GM19468 (cell line): ENCODE results near the gene ADRB1.

ENCODE experiments used
- ATAC-seq: cut with Tn5 transposase; IDR thresholded peaks from one replicate; pipeline ENCODE4 v1.9.1; 2021; ENCODE audit warnings: mild to moderate bottlenecking, moderate library complexity, moderate number of reproducible peaks; ENCODE audit not compliant: unreplicated experiment; ENCODE audit errors: extremely low read depth

The ADRB1 gene

GRCh38 chr10:114081911-114082583 is 38.4 kb downstream of the ADRB1 start:
- no peak for ATAC-seq

GRCh38 chr10:114083040-114083439 is 39.4 kb downstream of the ADRB1 start:
- no peak for ATAC-seq

DNA sequence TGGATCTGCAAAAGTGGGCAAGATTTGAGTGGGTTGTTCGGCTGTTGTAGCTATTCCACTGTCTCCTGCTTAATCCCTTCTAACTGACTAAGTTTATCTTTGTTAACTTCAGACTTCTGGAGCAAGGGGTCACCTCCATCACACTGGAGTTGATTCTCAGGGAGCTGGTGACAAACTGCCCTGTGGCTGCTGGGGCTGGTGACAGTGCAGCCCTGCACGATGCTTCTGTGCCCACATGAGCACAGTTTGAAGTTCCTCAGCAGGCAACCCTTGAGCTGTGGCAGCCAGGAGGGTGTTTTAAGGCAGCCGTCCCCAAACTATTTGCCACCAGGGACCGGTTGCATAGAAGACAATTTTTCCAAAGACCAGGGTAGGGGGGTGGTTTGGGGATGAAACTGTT is 40.5 kb downstream of the ADRB1 start:
- no peak for ATAC-seq

DNA sequence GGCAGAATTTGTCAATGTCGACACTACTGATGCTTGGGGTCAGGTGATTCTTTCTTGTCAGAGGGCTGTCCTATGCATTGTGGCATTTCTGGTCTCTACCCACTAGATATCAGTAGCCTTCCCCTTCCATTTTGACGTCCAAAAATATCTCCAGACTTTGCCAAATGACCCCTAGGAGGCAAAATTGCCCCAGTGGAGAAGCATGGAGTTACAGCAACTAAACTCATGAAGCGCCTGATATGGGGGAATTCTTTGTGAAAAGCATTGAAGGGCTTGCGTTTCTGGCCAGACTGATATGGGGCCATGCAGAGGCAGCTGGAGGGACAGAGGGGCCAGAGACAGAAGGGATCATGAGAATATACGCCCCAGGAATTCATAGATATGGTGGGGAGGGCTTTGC is 43.6 kb downstream of the ADRB1 start:
- ATAC-seq, result no peak

- ATAC-seq, result no peak
These were observed 44.0 kb downstream of the ADRB1 start for GRCh38 chr10:114087655-114088054.

GRCh38 chr10:114094795-114095194 is 51.1 kb downstream of the ADRB1 start:
- no peak for ATAC-seq

GRCh38 chr10:114095559-114096337 is 52.1 kb downstream of the ADRB1 start:
- ATAC-seq, result no peak
